GM12892 (cell line): ENCODE data around the gene XIRP1.

Experiments
- POLR2A ChIP-seq: IDR thresholded peaks from 2 replicates; pipeline ENCODE4 v1.6.1; 2011; ENCODE audit warnings: low read depth, low read length, control low read depth
- POLR2AphosphoS5 ChIP-seq: IDR thresholded peaks from 2 replicates; pipeline ENCODE4 v1.6.1; 2011; ENCODE audit warnings: low read depth, low read length, control low read depth
- TAF1 ChIP-seq: IDR thresholded peaks from 2 replicates; pipeline ENCODE4 v1.6.1; 2011; ENCODE audit warnings: low read depth, mild to moderate bottlenecking, control low read depth, low read length, borderline replicate concordance

- TF ChIP-seq TAF1 (no peak), POLR2A (no peak), POLR2AphosphoS5 (no peak)
Measured at GRCh38 chr3:39185326-39185958, 7.0 kb downstream of the XIRP1 start.
